DMS79 treated with DMSO at 0.1 percent for 48 hours (cell line): ENCODE measurements around the gene IGFBP7.

Source experiments
- DNase-seq: peaks from one replicate; lab custom pipeline; 2025; lab: John Stamatoyannopoulos, UW

Gene IGFBP7

GRCh38 chr4:57095245-57095644, 14.9 kb downstream of the IGFBP7 start:
- DNase-seq: no peak

- no peak for DNase-seq
Observed at GRCh38 chr4:57094832-57095223, 15.4 kb downstream of the IGFBP7 start.

- no peak for DNase-seq
Observed at GRCh38 chr4:57093845-57094831, 16.0 kb downstream of the IGFBP7 start.

- DNase-seq: no peak
Observed at GRCh38 chr4:57091657-57092162, 18.5 kb downstream of the IGFBP7 start.

- DNase-seq: no peak
Observed at GRCh38 chr4:57090079-57090478, 20.1 kb downstream of the IGFBP7 start.

- no peak for DNase-seq
Observed at GRCh38 chr4:57089549-57089948, 20.6 kb downstream of the IGFBP7 start.

GRCh38 chr4:57086031-57086723, 24.0 kb downstream of the IGFBP7 start:
- no peak for DNase-seq

GRCh38 chr4:57085278-57085677, 24.9 kb downstream of the IGFBP7 start:
- no peak for DNase-seq

GRCh38 chr4:57084360-57084759, 25.8 kb downstream of the IGFBP7 start:
- DNase-seq: no peak

GRCh38 chr4:57083090-57083489, 27.1 kb downstream of the IGFBP7 start:
- DNase-seq: no peak

GRCh38 chr4:57081651-57082621, 28.2 kb downstream of the IGFBP7 start:
- no peak for DNase-seq

- DNase-seq: no peak
Observed at GRCh38 chr4:57080781-57081650, 29.2 kb downstream of the IGFBP7 start.

- DNase-seq: peak; percentile 83
Observed at GRCh38 chr4:57078685-57079521, 31.3 kb downstream of the IGFBP7 start.

- DNase-seq: no peak
Observed at GRCh38 chr4:57077550-57078343, 32.4 kb downstream of the IGFBP7 start.

GRCh38 chr4:57076646-57077045, 33.5 kb downstream of the IGFBP7 start:
- DNase-seq: no peak

GRCh38 chr4:57075367-57075766, 34.8 kb downstream of the IGFBP7 start:
- no peak for DNase-seq

- no peak for DNase-seq
Observed at GRCh38 chr4:57074744-57075143, 35.4 kb downstream of the IGFBP7 start.

- DNase-seq: no peak
Observed at GRCh38 chr4:57073559-57073958, 36.6 kb downstream of the IGFBP7 start.

- DNase-seq: no peak
Observed at GRCh38 chr4:57071326-57071725, 38.9 kb downstream of the IGFBP7 start.
